DND-41 (cell line): ENCODE measurements around the gene PTGR2.
A peak's percentile ranks its signal among the peaks of the same experiment; 100 is the strongest.
"Not testable (repeated sequence)": the region's sequence is repeated elsewhere in the genome, so short reads cannot be mapped to it uniquely, and the experiment has no call there.

Source experiments
- ATAC-seq: fragments of 200-7000 bp; cut with Tn5 transposase; 3 replicates; pipeline ENCODE4 v1.9.1; 2021; ENCODE audit warnings: low read depth; ENCODE audit not compliant: insufficient read depth
- DNase-seq: peaks from one replicate; pipeline ENCODE4 v3.0.0-alpha.2; 2020
- H2AFZ ChIP-seq: 2 replicates; pipeline ENCODE4 v1.6.0; 2012; ENCODE audit warnings: low read depth, low read length
- H3K27ac ChIP-seq: 2 replicates; pipeline ENCODE4 v1.5.1; 2012; ENCODE audit warnings: low read length, inconsistent platforms
- H3K27me3 ChIP-seq: fragments of 200-600 bp; sonication (generic); 2 replicates; pipeline ENCODE4 v1.6.0; 2012; ENCODE audit warnings: low read length, mild to moderate bottlenecking, inconsistent platforms; ENCODE audit not compliant: insufficient read depth, poor library complexity
- H3K36me3 ChIP-seq: 2 replicates; pipeline ENCODE4 v1.5.1; 2012; ENCODE audit warnings: low read length, inconsistent platforms; ENCODE audit not compliant: insufficient read depth
- H3K4me1 ChIP-seq: 2 replicates; pipeline ENCODE4 v1.5.1; 2012; ENCODE audit warnings: mild to moderate bottlenecking, low read length; ENCODE audit not compliant: insufficient read depth
- H3K4me2 ChIP-seq: 2 replicates; pipeline ENCODE4 v1.6.0; 2012; ENCODE audit warnings: mild to moderate bottlenecking, moderate library complexity, low read length, inconsistent platforms; ENCODE audit not compliant: insufficient read depth
- H3K4me3 ChIP-seq, 2 experiments: fragments of 200-600 bp in 1 of 2; shearing (Covaris generic) in 1 of 2; 2 replicates each; pipeline ENCODE4 v1.5.1; 2012 to 2016; ENCODE audit warnings: inconsistent platforms in 2 of 2, low read length in 2 of 2, mild to moderate bottlenecking in 2 of 2, low read depth in 1 of 2, moderate library complexity in 1 of 2
- H3K79me2 ChIP-seq: 2 replicates; pipeline ENCODE4 v1.6.0; 2012; ENCODE audit warnings: low read length, inconsistent platforms; ENCODE audit not compliant: insufficient read depth
- H3K9ac ChIP-seq: 2 replicates; pipeline ENCODE4 v1.6.0; 2012; ENCODE audit warnings: low read depth, mild to moderate bottlenecking, inconsistent platforms, low read length, moderate library complexity
- H3K9me3 ChIP-seq: 2 replicates; pipeline ENCODE4 v1.5.1; 2012; ENCODE audit warnings: low read length, moderate library complexity, mild to moderate bottlenecking, inconsistent platforms; ENCODE audit not compliant: insufficient read depth, severe bottlenecking
- H4K20me1 ChIP-seq: 2 replicates; pipeline ENCODE4 v1.6.0; 2012; ENCODE audit warnings: low read length; ENCODE audit not compliant: insufficient read depth
- EZH2 ChIP-seq: IDR thresholded peaks from 3 replicates; pipeline ENCODE4 v1.6.1; 2012; ENCODE audit warnings: borderline replicate concordance, low read depth, mild to moderate bottlenecking, moderate library complexity, low read length, inconsistent platforms; ENCODE audit not compliant: severe bottlenecking
- TF ChIP-seq, protein P1 (sequence below): IDR thresholded peaks from 2 replicates; pipeline ENCODE4 v1.5.1; 2012; ENCODE audit warnings: borderline replicate concordance, low read length, moderate library complexity, mild to moderate bottlenecking; ENCODE audit not compliant: poor library complexity, severe bottlenecking; ENCODE audit errors: extremely low read depth

PTGR2 gene

DNA sequence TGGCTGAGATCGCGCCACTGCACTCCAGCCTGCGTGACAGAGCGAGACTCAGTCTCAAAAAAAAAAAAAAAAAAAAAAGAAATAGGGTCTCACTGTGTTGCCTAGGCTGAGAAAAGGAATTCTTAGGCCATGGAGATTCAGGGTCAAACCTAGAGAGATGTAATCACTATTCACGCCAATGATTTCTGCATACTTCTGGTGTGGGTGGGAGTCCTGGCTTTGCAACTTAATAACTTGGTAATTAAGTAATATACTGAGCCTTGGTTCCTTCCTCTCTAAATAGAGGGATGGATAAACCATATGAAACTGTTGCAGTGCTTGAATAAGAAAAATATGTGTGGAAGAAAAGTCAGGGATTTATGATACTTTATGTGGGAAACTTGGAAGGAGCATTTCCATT is 37.7 kb downstream of the PTGR2 start:
- ATAC-seq, result no peak
- H3K4me2 ChIP-seq, result peak overlapping the region; percentile 69
- H3K4me1 ChIP-seq, result peaks cover 44% of the 10 kb centered on the region

GRCh38 chr14:73894180-73894687 is 42.6 kb downstream of the PTGR2 start:
- Histone ChIP-seq H3K79me2 (peaks cover 50% of the 10 kb centered on the region), H4K20me1 (peaks cover 14% of the 10 kb centered on the region; the same call in 1 of the 2 replicates), H3K36me3 (peaks cover 72% of the 10 kb centered on the region)
- H2AFZ ChIP-seq, H3K27ac ChIP-seq, DNase-seq, H3K27me3 ChIP-seq, H3K4me3 ChIP-seq, ATAC-seq, H3K4me1 ChIP-seq, H3K4me2 ChIP-seq, H3K9ac ChIP-seq, H3K9me3 ChIP-seq: not testable (repeated sequence)

More for the DNA sequence above, 37.7 kb downstream of the PTGR2 start:
- Histone ChIP-seq H3K36me3 (peaks cover 24% of the 10 kb centered on the region), H3K27ac (no peak overlapping the region), H3K9ac (no peak overlapping the region), H3K4me3 (no peak overlapping the region; a peak in 1 of 4 replicates), H4K20me1 (peaks cover 18% of the 10 kb centered on the region; the same call in 1 of the 2 replicates), H3K27me3 (no peaks in the 10 kb centered on the region), H3K9me3 (no peaks in the 10 kb centered on the region), H2AFZ (no peak overlapping the region), H3K79me2 (peaks cover 88% of the 10 kb centered on the region)
- no peak for TF ChIP-seq EZH2
- TF ChIP-seq, protein P1, sequence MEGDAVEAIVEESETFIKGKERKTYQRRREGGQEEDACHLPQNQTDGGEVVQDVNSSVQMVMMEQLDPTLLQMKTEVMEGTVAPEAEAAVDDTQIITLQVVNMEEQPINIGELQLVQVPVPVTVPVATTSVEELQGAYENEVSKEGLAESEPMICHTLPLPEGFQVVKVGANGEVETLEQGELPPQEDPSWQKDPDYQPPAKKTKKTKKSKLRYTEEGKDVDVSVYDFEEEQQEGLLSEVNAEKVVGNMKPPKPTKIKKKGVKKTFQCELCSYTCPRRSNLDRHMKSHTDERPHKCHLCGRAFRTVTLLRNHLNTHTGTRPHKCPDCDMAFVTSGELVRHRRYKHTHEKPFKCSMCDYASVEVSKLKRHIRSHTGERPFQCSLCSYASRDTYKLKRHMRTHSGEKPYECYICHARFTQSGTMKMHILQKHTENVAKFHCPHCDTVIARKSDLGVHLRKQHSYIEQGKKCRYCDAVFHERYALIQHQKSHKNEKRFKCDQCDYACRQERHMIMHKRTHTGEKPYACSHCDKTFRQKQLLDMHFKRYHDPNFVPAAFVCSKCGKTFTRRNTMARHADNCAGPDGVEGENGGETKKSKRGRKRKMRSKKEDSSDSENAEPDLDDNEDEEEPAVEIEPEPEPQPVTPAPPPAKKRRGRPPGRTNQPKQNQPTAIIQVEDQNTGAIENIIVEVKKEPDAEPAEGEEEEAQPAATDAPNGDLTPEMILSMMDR, result no peak
- DNase-seq, result no peak

GRCh38 chr14:73895939-73896338 is 44.3 kb downstream of the PTGR2 start:
- Histone ChIP-seq H3K4me3 (no peak overlapping the region), H3K4me1 (0 out of 2 replicates have a peak, but pooled peaks cover 3% of the 10 kb centered on the region), H3K9ac (no peak overlapping the region), H3K79me2 (peaks cover 35% of the 10 kb centered on the region), H3K27ac (no peak overlapping the region), H2AFZ (no peak overlapping the region), H3K27me3 (no peaks in the 10 kb centered on the region), H3K36me3 (peaks cover 87% of the 10 kb centered on the region), H3K9me3 (no peaks in the 10 kb centered on the region), H3K4me2 (no peak overlapping the region), H4K20me1 (peaks cover 14% of the 10 kb centered on the region; the same call in 1 of the 2 replicates)
- TF ChIP-seq, protein P1, result no peak
- TF ChIP-seq EZH2, result no peak
- DNase-seq (no peak), ATAC-seq (no peak)

DNA sequence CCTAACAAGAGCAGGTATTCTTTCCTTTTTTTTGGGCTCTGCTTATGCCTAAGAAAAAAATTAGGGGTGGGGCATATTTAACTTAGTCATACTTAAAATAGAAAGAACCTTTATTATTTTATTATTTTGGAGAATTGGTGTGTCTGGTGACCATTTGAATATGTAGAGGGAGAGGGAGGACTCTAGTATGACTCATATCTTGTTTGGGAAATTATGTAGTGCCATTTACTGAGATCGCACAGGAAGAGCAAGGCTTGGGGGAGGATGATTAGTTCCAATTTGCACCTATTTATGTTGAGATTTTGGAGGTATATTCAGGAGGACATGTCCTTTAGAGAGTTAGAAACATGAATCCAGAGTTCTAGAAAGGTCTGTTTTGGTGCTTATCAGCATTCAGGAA is 44.9 kb downstream of the PTGR2 start:
- H2AFZ ChIP-seq, result no peak overlapping the region
- peaks cover 33% of the 10 kb centered on the region for H3K79me2 ChIP-seq
- peaks cover 90% of the 10 kb centered on the region for H3K36me3 ChIP-seq
- peaks cover 12% of the 10 kb centered on the region; the same call in 1 of the 2 replicates for H4K20me1 ChIP-seq
- H3K27me3 ChIP-seq, result no peaks in the 10 kb centered on the region
- no peak overlapping the region for H3K9ac ChIP-seq
- H3K4me2 ChIP-seq, result no peak overlapping the region
- 0 out of 2 replicates have a peak, but pooled peaks cover 2% of the 10 kb centered on the region for H3K4me1 ChIP-seq
- TF ChIP-seq EZH2, result no peak
- TF ChIP-seq, protein P1, result no peak
- H3K9me3 ChIP-seq, result no peaks in the 10 kb centered on the region
- H3K4me3 ChIP-seq, result no peak overlapping the region
- DNase-seq (no peak), ATAC-seq (no peak)
- no peak overlapping the region for H3K27ac ChIP-seq
